Right lobe of liver (tissue), 6 donors: ENCODE measurements around the gene DNASE1L2. TPM values are rescaled to one million over a fixed set of nuclear protein-coding genes. Genes with fewer than 3 reads are reported as not detected.

ENCODE experiments used
- ATAC-seq, 4 donors: fragments of 200-7000 bp; cut with Tn5 transposase; one replicate each; pipeline ENCODE4 v1.9.1; 2020; ENCODE audit warnings: mild to moderate bottlenecking in 4 of 4, moderate library complexity in 4 of 4
- DNase-seq, 3 donors: peaks; one replicate each; pipeline ENCODE4 v3.0.0-alpha.2; 2020
- H3K27ac ChIP-seq, 3 donors: fragments of 200-600 bp; one replicate each; pipeline ENCODE4 v1.8.0; 2022
- H3K27me3 ChIP-seq, 2 donors: fragments of 200-600 bp; one replicate each; pipeline ENCODE4 v1.8.0; 2022
- H3K36me3 ChIP-seq, 4 donors: fragments of 200-600 bp; sonication (generic) in 1 of 4; one replicate each; pipeline versions ENCODE4 v1.5.1 to v1.8.0; 2017 to 2022; ENCODE audit warnings: control low read depth in 1 of 4
- H3K4me1 ChIP-seq, 4 donors: fragments of 200-600 bp; sonication (generic) in 1 of 4; one replicate each; pipeline versions ENCODE4 v1.5.1 to v1.8.0; 2017 to 2022; ENCODE audit warnings: control low read depth in 1 of 4
- H3K4me3 ChIP-seq, 3 donors: fragments of 200-600 bp; one replicate each; pipeline ENCODE4 v1.8.0; 2022
- H3K9me3 ChIP-seq, 4 donors: fragments of 200-600 bp; sonication (generic) in 1 of 4; one replicate each; pipeline versions ENCODE4 v1.5.1 to v1.8.0; 2017 to 2022; ENCODE audit warnings: control low read depth in 1 of 4
- POLR2A ChIP-seq: fragments of 450-650 bp; IDR thresholded peaks from one replicate; pipeline ENCODE4 v1.6.1; 2017; ENCODE audit warnings: antibody characterized with exemption, mild to moderate bottlenecking
- WGBS: methylation state at CpG from one replicate; pipeline ENCODE4 v1.1.6; 2018; ENCODE audit warnings: low coverage, low lambda C conversion rate; ENCODE audit not compliant: insufficient coverage; ENCODE audit errors: missing lambda C conversion rate; 5-methylcytosine and 5-hydroxymethylcytosine counted together
- intact Hi-C, 2 donors: fragments of 100-400 bp; cut with DNase I; formaldehyde crosslinking; loops; one replicate each; pipeline versions ENCODE4 v1.11.2 to v1.14.1; 2022
- total RNA-seq, 6 experiments: library from RNA; depleted of rRNA in 2 of 6; stranded (reverse); fragments of >200 nt in 2 of 6; fragmentation: NEBNext Ultra II Directional in 3 of 6; extraction: Animal tissue kit (Norgen Biotek cat#: 25700) in 3 of 6; gene quantifications; one replicate each; pipeline versions ENCODE4 v1.1.0 to v1.2.4, GENCODE V29; 2016 to 2023
- TF ChIP-seq, protein P1 (sequence below), 4 donors: fragments of 200-600 bp in 3 of 4; fragments of 450-650 bp in 1 of 4; IDR thresholded peaks; one replicate each; pipeline versions ENCODE4 v1.5.1 to v1.8.0; 2016 to 2022; ENCODE audit warnings: antibody characterized with exemption in 4 of 4, mild to moderate bottlenecking in 2 of 4
- donor health status: DM: no; HTN: yes; CAD: no.
- donor health status: DM: no; HTN: no; CAD: no.
- donor health status: DM: no; HTN: no; CAD: no.
- donor health status: DM: no; HTN: yes; CAD: no.
- donor health status: DM: no; HTN: yes; CAD: no.

DNASE1L2 gene
- total RNA-seq, 6 experiments from 2014 or later, result 0.31 to 1.1 (median 0.40) TPM; not detected in 1

DNA sequence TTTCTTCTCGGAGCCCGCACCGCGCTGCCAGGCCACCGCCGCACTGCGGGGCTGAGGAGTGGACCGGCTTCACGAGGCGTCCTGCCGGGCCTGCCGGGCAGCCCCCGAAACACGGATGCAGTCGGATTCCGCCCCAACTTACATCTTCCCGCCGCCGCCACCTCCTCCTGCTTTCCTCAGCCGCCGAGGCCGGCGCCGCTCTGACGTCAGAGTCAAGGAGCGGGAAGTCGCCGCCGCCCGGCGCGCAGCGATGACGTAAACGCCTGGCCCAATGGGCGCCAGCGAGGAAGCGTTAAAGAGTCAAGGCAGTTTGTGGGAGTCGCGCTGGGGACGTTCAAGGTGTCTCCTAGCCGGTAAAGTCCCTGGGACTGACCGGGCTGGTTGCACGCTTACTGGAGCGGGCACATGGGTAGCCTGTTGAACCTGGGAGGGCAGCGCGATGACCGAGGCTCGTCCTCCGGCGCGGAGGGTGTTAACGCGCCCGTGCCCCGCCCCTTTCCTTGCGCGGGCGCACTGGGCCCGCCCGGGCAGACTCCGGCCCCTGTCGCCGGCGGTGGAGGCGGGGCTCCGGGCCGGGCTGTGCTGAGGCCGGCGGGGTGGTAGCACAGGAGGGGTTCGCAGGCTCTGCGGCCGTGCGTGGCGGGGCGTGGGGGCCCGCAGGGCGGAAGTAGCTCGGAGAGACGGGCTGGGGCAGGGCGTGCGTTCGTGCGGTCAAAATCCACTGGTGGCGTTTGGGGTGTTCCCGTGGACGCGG is 31.8 kb downstream of the DNASE1L2 start, which contains the start of gene RNPS1:
Gene RNPS1, minus strand, starts transcription at position 214 of the 754 bp plus-strand sequence. CDS start 3,483 bp downstream, outside the sequence.
- intact Hi-C loops, result no loop called here
- Histone ChIP-seq H3K27me3 (no peaks in the 10 kb centered on the region), H3K27ac (peak within 1 kb of the TSS; percentile 75 to 99 (median 97)), H3K36me3 (peaks cover 0 to 9% (median 0%) of the 10 kb centered on the region in 4 donors), H3K4me1 (peaks cover 0 to 14% (median 6%) of the 10 kb centered on the region in 4 donors), H3K9me3 (no peaks in the 10 kb centered on the region), H3K4me3 (peak within 1 kb of the TSS; percentile 89 to 99 (median 97))
- ATAC-seq (peak; percentile 93 to 96 (median 95)), DNase-seq (peak; percentile 96)
- 2% methylated on average over 10 of the region's 88 CpGs for WGBS
- TF ChIP-seq POLR2A, result peak; percentile 94
- TF ChIP-seq, protein P1, sequence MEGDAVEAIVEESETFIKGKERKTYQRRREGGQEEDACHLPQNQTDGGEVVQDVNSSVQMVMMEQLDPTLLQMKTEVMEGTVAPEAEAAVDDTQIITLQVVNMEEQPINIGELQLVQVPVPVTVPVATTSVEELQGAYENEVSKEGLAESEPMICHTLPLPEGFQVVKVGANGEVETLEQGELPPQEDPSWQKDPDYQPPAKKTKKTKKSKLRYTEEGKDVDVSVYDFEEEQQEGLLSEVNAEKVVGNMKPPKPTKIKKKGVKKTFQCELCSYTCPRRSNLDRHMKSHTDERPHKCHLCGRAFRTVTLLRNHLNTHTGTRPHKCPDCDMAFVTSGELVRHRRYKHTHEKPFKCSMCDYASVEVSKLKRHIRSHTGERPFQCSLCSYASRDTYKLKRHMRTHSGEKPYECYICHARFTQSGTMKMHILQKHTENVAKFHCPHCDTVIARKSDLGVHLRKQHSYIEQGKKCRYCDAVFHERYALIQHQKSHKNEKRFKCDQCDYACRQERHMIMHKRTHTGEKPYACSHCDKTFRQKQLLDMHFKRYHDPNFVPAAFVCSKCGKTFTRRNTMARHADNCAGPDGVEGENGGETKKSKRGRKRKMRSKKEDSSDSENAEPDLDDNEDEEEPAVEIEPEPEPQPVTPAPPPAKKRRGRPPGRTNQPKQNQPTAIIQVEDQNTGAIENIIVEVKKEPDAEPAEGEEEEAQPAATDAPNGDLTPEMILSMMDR (IDR thresholded peaks at IDR 0.05), result no peak

DNA sequence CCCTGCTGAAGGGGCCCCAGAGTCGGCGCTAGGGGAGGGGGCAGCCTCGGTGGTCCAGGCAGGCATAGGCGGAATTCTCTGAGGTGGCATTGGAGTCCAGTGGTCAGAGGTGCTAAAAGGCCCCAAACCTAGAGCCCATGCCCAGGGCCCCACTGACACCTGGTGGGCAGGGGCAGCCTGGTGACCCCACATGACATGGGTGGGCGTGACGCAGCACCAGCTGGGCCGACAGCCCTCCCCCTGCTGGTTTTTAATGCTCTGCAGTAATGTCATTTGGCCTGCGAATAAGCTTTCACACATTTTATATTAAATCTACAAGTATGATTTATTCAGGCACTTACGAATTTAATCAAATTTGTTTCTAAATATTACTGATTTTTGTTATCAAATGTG is 33.8 kb downstream of the DNASE1L2 start:
- ATAC-seq (no peak), DNase-seq (no peak)
- Histone ChIP-seq H3K9me3 (no peaks in the 10 kb centered on the region), H3K27me3 (no peaks in the 10 kb centered on the region), H3K4me1 (peaks cover 0 to 14% (median 6%) of the 10 kb centered on the region in 4 donors), H3K27ac (no peak overlapping the region), H3K4me3 (no peak overlapping the region), H3K36me3 (no peaks in the 10 kb centered on the region)
- intact Hi-C loops, result no loop called here
- TF ChIP-seq, protein P1 (IDR thresholded peaks at IDR 0.05), result no peak
- TF ChIP-seq POLR2A, result no peak
- WGBS, result 90% methylated on average over 2 of the region's 9 CpGs

DNA sequence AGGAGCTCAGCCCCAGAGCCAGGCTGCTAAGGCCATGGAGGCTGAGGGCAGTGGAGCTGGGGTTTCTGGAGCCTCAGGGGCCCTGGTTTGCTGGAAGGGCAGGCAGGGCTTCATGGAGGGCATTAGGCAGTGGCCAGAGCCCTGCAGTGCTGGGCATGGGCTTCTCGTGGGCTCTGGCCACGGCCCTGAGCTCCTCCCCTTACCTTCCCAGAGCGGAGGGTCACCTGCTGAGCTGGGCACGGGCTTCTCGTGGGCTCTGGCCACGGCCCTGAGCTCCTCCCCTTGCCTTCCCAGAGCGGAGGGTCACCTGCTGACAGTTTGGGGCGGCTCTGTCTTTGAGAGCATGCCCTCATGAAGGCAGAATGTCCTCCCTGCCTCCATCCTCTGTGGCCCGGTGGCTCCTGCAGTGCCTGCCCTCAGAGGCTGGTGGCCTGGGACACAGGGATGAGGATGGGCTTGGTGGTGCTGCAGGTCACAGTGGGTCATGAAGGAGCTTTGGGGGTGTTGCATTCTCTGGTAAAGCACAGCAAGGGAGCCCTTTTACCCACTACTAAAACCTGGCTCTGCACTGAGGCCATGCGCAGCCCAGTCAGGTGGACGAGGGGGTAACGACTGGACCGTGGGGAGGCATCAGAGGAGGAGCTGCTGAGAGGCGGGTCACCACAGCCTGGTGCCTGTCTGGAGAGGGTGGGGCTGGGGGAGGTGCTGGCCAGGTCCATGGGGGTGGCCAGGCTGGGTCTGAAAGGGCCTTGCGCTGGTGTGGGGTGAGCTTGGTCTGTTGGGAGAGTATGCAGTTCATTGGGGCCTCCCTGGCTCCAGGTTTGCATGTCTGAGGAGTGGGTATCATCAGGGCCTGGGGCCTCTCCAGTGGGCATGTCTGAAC is 34.6 kb downstream of the DNASE1L2 start:
- TF ChIP-seq, protein P1 (IDR thresholded peaks at IDR 0.05), result no peak
- TF ChIP-seq POLR2A, result no peak

DNA sequence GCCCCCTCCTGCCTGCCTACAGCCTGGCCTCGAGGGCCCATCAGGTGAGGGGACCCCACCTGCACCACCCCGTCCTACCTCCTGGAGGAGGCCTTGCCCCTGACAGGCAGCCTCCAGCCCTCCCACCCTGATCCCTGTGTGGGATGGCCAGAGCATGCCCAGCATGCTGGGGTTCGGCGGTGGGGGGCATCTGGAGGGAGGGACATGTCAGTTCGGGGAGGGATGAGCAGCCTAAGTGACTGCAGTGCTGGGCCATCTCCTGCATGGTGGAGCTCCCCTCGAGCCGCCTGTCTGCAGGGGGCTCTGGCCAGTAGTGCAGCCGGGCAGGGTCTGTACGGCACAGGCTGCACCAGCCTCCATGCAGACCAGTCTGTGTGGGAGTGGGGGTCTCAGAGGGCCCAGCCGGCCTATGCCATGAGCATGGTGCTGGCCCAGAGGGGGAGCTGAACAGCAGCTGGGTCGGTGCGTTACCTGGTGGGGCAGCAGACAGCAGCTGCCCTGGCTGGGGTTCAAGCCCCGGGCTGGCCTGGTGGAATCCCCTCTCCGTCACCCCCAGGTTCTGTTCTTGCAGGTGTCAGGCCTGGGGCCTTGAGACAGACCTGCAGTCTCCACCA is 35.7 kb downstream of the DNASE1L2 start:
- WGBS, result no CpG with 5 or more reads among the region's 14 CpGs
- H3K4me1 ChIP-seq, result peaks cover 0 to 9% (median 0%) of the 10 kb centered on the region in 4 donors
- TF ChIP-seq POLR2A, result no peak
- TF ChIP-seq, protein P1 (IDR thresholded peaks at IDR 0.05), result no peak

More for the DNA sequence above, 34.6 kb downstream of the DNASE1L2 start:
- Histone ChIP-seq H3K9me3 (no peaks in the 10 kb centered on the region), H3K4me3 (no peak overlapping the region), H3K4me1 (peaks cover 0 to 14% (median 2%) of the 10 kb centered on the region in 4 donors), H3K27me3 (no peaks in the 10 kb centered on the region), H3K36me3 (no peaks in the 10 kb centered on the region), H3K27ac (no peak overlapping the region)
- WGBS, result 89% methylated on average over 9 of the region's 15 CpGs
- ATAC-seq (no peak), DNase-seq (no peak)
- intact Hi-C loops, result no loop called here

More for the DNA sequence above, 35.7 kb downstream of the DNASE1L2 start:
- no peaks in the 10 kb centered on the region for H3K36me3 ChIP-seq
- no peak overlapping the region for H3K27ac ChIP-seq
- H3K27me3 ChIP-seq, result no peaks in the 10 kb centered on the region
- no peaks in the 10 kb centered on the region for H3K9me3 ChIP-seq
- intact Hi-C loops, result no loop called here
- H3K4me3 ChIP-seq, result no peak overlapping the region
- DNase-seq, result no peak
- no peak for ATAC-seq
